Lung (tissue), 12 donors: ENCODE results near the gene CPEB2. TPM values are rescaled to one million over a fixed set of nuclear protein-coding genes. Genes with fewer than 3 reads are reported as not detected.

ENCODE experiments used
- ATAC-seq: fragments of 200-7000 bp; cut with Tn5 transposase; one replicate; pipeline ENCODE4 v1.9.1; 2020; ENCODE audit warnings: moderate number of reproducible peaks; ENCODE audit not compliant: insufficient read depth, low FRiP score
- DNase-seq, 3 donors: peaks; one replicate each; pipeline ENCODE4 v3.0.0-alpha.2; 2013 to 2017
- H3K27ac ChIP-seq, 2 donors: one replicate each; pipeline ENCODE4 v1.5.1; 2013; ENCODE audit warnings: mild to moderate bottlenecking in 2 of 2, moderate library complexity in 2 of 2, control low read depth in 1 of 2, inconsistent platforms in 1 of 2, low read depth in 1 of 2, low read length in 1 of 2
- H3K27me3 ChIP-seq, 3 donors: one replicate each; pipeline ENCODE4 v1.5.1; 2013; ENCODE audit warnings: low read length in 2 of 3; ENCODE audit not compliant: control insufficient read depth in 3 of 3, insufficient read depth in 3 of 3
- H3K36me3 ChIP-seq, 4 donors: one replicate each; pipeline ENCODE4 v1.5.1; 2013; ENCODE audit warnings: low read length in 4 of 4, mild to moderate bottlenecking in 1 of 4, moderate library complexity in 1 of 4; ENCODE audit not compliant: control insufficient read depth in 4 of 4, insufficient read depth in 4 of 4
- H3K4me1 ChIP-seq, 5 donors: one replicate each; pipeline ENCODE4 v1.5.1; 2013; ENCODE audit warnings: low read length in 5 of 5, mild to moderate bottlenecking in 2 of 5, moderate library complexity in 1 of 5; ENCODE audit not compliant: control insufficient read depth in 5 of 5, insufficient read depth in 5 of 5
- H3K4me3 ChIP-seq: one replicate; pipeline ENCODE4 v1.5.1; 2013; ENCODE audit warnings: mild to moderate bottlenecking, control low read depth, moderate library complexity
- H3K9ac ChIP-seq, 2 donors: one replicate each; pipeline ENCODE4 v1.5.1; 2013; ENCODE audit warnings: low read length in 2 of 2, control low read depth in 1 of 2; ENCODE audit not compliant: insufficient read depth in 1 of 2
- H3K9me3 ChIP-seq, 4 donors: one replicate each; pipeline ENCODE4 v1.5.1; 2013; ENCODE audit warnings: low read length in 3 of 4, mild to moderate bottlenecking in 1 of 4, moderate library complexity in 1 of 4; ENCODE audit not compliant: control insufficient read depth in 4 of 4, insufficient read depth in 3 of 4
- CTCF ChIP-seq: IDR thresholded peaks from 2 replicates; pipeline ENCODE4 v1.5.1; 2012; ENCODE audit warnings: mild to moderate bottlenecking; ENCODE audit errors: control extremely low read depth, extremely low read depth
- WGBS, 2 donors: extraction: QIAGEN DNeasy Blood & Tissue Kit; methylation state at CpG; one replicate each; pipeline ENCODE4 v1.1.7; 2013; 5-methylcytosine and 5-hydroxymethylcytosine counted together
- polyA plus RNA-seq, 2 donors: library from polyadenylated mRNA; stranded (reverse); fragments of 200-250 nt; gene quantifications; one replicate each; pipeline ENCODE4 v1.2.1, GENCODE V29; 2013
- total RNA-seq, 2 donors: library from RNA; depleted of rRNA in 1 of 2; stranded (reverse); fragments of >200 nt in 1 of 2; gene quantifications; one replicate each; pipeline ENCODE4 v1.2.1, GENCODE V29; 2014 to 2021
- donor health status: control.
- donor health status: control.
- donor health status: Bipolar disorder and iron deficiency.
- donor health status: healthy.
- donor health status: DM: yes; HTN: yes; CAD: no.

Gene CPEB2
- total and polyA plus RNA-seq, 4 donors = 4.8 to 29.9 (median 14.2) TPM

GRCh38 chr4:15043226-15043625, 40.9 kb downstream of the CPEB2 start:
- Histone ChIP-seq H3K9ac (no peak overlapping the region), H3K27me3 (no peaks in the 10 kb centered on the region), H3K9me3 (no peaks in the 10 kb centered on the region), H3K4me1 (peaks cover 0 to 4% (median 0%) of the 10 kb centered on the region in 5 donors), H3K4me3 (no peak overlapping the region), H3K36me3 (peaks cover 0 to 3% (median 1%) of the 10 kb centered on the region in 4 donors), H3K27ac (no peak overlapping the region)
- WGBS, 2 donors = 87 to 91% methylated on average over 3 of the region's 3 CpGs
- TF ChIP-seq CTCF = no peak
- ATAC-seq (no peak), DNase-seq (no peak)

- Histone ChIP-seq H3K36me3 (peaks cover 0 to 2% (median 0%) of the 10 kb centered on the region in 4 donors), H3K9ac (no peak overlapping the region), H3K4me3 (no peak overlapping the region), H3K27ac (no peak overlapping the region), H3K27me3 (no peaks in the 10 kb centered on the region), H3K4me1 (peaks cover 0 to 4% (median 0%) of the 10 kb centered on the region in 5 donors), H3K9me3 (no peaks in the 10 kb centered on the region)
- 55 to 70% methylated on average over 1 of the region's 1 CpG for WGBS, 2 donors
- no peak for TF ChIP-seq CTCF
- DNase-seq = peak; percentile 16 to 58 (median 53)
- ATAC-seq = no peak
Measured at GRCh38 chr4:15043922-15044321, 41.6 kb downstream of the CPEB2 start.

DNA sequence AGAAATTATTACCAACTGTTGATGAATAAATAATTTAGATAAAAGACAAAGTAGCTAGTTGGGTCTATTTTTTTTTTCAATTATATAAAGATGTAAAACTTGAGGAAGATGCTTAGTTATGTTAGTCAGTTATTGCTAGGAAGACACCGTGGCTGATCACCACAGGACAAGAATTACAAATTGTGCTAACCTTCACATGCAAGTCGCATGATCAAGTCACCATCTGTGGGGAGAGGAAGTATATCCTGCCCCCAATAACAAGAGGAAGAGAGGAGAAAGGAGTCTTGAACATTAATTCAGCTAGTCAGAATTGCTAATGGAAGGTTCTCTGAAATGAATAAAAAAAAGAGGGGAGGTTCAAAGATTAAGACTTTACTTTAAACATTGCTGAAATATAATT, 52.3 kb downstream of the CPEB2 start:
- H3K27me3 ChIP-seq = no peaks in the 10 kb centered on the region
- H3K4me3 ChIP-seq = no peak overlapping the region
- H3K36me3 ChIP-seq = peaks cover 8 to 19% (median 11%) of the 10 kb centered on the region in 4 donors
- H3K27ac ChIP-seq = no peak overlapping the region
- no peak for TF ChIP-seq CTCF
- peaks cover 0 to 2% (median 0%) of the 10 kb centered on the region in 4 donors for H3K9me3 ChIP-seq
- ATAC-seq = no peak
- H3K4me1 ChIP-seq = peaks cover 0 to 2% (median 0%) of the 10 kb centered on the region in 5 donors
- H3K9ac ChIP-seq = no peak overlapping the region
- DNase-seq = no peak
- WGBS, 2 donors = 80 to 81% methylated on average over 2 of the region's 2 CpGs

GRCh38 chr4:15060213-15060612, 57.9 kb downstream of the CPEB2 start:
- Histone ChIP-seq H3K27me3 (no peaks in the 10 kb centered on the region), H3K9me3 (peaks cover 0 to 2% (median 0%) of the 10 kb centered on the region in 4 donors), H3K4me1 (no peaks in the 10 kb centered on the region), H3K4me3 (no peak overlapping the region), H3K27ac (no peak overlapping the region), H3K36me3 (peaks cover 10 to 31% (median 19%) of the 10 kb centered on the region in 4 donors), H3K9ac (no peak overlapping the region)
- 91 to 94% methylated on average over 2 of the region's 2 CpGs for WGBS, 2 donors
- no peak for TF ChIP-seq CTCF
- ATAC-seq (no peak), DNase-seq (no peak)
